Measurements from ENCODE around the gene TCF7L1.

GRCh38 chr2:85308201-85308600 is 175.0 kb downstream of the TCF7L1 start:
- TF ChIP-seq POLR2AphosphoS5 (IDR thresholded peaks at IDR 0.05), result no peak
- TF ChIP-seq POLR2A (IDR thresholded peaks at IDR 0.05; ENCODE audit: low read depth), result no peak
- TF ChIP-seq CTCF (IDR thresholded peaks at IDR 0.05), result no peak

Data from esophagus muscularis mucosa (tissue), 3 donors.